ENCODE measurements around the gene RBM19.

DNA sequence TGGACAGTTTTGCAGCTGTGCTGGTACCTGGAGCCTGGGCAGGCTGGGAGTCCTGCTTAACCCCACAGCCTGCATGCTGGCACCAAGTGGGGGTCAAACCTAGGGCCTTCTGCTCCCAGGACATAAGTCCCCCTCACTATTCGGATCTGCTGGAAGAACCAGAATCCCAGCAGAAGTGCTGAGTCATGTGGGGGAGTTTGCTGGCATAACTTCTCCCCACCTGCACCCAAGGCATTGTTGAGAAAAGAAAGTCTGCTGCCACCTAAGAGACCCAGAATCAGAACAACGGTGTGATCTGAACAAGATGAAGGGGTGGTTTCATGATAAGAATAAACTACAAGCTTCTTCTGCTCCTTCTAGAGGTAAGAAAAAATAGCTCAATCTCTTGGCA is 102.7 kb downstream of the RBM19 start:
- TF ChIP-seq, protein P1, sequence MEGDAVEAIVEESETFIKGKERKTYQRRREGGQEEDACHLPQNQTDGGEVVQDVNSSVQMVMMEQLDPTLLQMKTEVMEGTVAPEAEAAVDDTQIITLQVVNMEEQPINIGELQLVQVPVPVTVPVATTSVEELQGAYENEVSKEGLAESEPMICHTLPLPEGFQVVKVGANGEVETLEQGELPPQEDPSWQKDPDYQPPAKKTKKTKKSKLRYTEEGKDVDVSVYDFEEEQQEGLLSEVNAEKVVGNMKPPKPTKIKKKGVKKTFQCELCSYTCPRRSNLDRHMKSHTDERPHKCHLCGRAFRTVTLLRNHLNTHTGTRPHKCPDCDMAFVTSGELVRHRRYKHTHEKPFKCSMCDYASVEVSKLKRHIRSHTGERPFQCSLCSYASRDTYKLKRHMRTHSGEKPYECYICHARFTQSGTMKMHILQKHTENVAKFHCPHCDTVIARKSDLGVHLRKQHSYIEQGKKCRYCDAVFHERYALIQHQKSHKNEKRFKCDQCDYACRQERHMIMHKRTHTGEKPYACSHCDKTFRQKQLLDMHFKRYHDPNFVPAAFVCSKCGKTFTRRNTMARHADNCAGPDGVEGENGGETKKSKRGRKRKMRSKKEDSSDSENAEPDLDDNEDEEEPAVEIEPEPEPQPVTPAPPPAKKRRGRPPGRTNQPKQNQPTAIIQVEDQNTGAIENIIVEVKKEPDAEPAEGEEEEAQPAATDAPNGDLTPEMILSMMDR (conservative IDR thresholded peaks at IDR 0.05) = no peak
- no peak for TF ChIP-seq ZFX (IDR thresholded peaks at IDR 0.05)
